ENCODE data around the gene ACTR3. TPM values are rescaled to one million over a fixed set of nuclear protein-coding genes. Genes with fewer than 3 reads are reported as not detected.

Gene ACTR3
- total RNA-seq, 1 donor from 2014 or later: 495 TPM

DNA sequence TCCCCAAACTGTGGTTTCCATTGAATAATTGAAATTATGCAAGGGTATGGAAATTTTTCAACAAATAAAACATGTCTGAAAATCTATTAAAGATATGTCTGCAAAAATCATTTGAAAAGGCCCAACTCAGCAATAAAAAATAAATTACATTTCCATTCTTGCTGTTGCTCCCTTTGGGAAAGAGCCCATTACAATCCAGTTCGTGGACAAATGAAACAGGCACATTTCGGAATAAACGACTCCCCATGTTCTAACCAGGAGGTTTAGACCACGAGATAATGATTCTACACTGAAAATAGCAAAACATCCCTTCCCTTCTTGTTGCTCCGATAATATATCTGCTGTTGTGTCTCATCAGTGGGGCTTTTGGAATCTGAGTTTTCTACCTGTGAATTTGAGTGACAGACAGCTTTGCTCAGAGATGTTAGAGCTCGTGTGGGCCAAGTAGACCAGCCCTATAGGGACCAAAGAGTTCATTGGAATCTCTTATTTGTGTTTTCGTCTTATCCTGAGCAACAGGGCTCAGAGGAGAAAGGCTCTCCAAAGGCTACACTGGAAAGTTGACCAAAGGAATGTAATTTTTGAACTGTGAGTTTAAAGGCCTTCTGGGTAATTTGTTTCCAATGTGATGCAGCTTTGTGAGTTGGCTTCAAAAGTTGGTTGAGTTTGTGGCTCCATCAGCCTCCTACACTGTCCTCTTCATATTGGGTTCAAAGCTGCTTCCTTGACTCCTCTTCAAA is 119.5 kb downstream of the ACTR3 start:
- Mint-ChIP-seq H3K36me3 (ENCODE audit: low read depth, unreplicated experiment) (peaks cover 7% of the 10 kb centered on the region), H3K4me3 (ENCODE audit: unreplicated experiment) (no peak overlapping the region), H3K4me1 (ENCODE audit: low read depth, unreplicated experiment) (no peaks in the 10 kb centered on the region), H3K27me3 (ENCODE audit: low read depth, unreplicated experiment) (no peaks in the 10 kb centered on the region), H3K27ac (ENCODE audit: unreplicated experiment) (no peak overlapping the region), H3K9me3 (ENCODE audit: unreplicated experiment) (peaks cover 1% of the 10 kb centered on the region)
- no peak overlapping the region for H3K4me3 ChIP-seq (ENCODE audit: insufficient read depth, low read depth, low read length)
- DNase-seq (ENCODE audit: low read depth): no peak
- H3K9me3 ChIP-seq (ENCODE audit: insufficient read depth, low read depth, low read length): no peaks in the 10 kb centered on the region
- H4K20me1 ChIP-seq (ENCODE audit: insufficient read depth, low read length): peaks cover 3% of the 10 kb centered on the region
- H3K36me3 ChIP-seq (ENCODE audit: insufficient read depth, low read length): no peaks in the 10 kb centered on the region
- no peak overlapping the region for H3K4me2 ChIP-seq (ENCODE audit: low read length)
- no peak overlapping the region for H3K9ac ChIP-seq (ENCODE audit: low read length)
- no peaks in the 10 kb centered on the region for H3K79me2 ChIP-seq (ENCODE audit: insufficient read depth, low read length)
- no peak overlapping the region for H2AFZ ChIP-seq (ENCODE audit: low read depth, low read length)
- TF ChIP-seq, protein P1, sequence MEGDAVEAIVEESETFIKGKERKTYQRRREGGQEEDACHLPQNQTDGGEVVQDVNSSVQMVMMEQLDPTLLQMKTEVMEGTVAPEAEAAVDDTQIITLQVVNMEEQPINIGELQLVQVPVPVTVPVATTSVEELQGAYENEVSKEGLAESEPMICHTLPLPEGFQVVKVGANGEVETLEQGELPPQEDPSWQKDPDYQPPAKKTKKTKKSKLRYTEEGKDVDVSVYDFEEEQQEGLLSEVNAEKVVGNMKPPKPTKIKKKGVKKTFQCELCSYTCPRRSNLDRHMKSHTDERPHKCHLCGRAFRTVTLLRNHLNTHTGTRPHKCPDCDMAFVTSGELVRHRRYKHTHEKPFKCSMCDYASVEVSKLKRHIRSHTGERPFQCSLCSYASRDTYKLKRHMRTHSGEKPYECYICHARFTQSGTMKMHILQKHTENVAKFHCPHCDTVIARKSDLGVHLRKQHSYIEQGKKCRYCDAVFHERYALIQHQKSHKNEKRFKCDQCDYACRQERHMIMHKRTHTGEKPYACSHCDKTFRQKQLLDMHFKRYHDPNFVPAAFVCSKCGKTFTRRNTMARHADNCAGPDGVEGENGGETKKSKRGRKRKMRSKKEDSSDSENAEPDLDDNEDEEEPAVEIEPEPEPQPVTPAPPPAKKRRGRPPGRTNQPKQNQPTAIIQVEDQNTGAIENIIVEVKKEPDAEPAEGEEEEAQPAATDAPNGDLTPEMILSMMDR (IDR thresholded peaks at IDR 0.05; ENCODE audit: insufficient read depth, low read depth, low read length): no peak
- TF ChIP-seq EZH2 (IDR thresholded peaks at IDR 0.05; ENCODE audit: insufficient read depth, low read length): no peak
- H3K4me1 ChIP-seq (ENCODE audit: insufficient read depth, low read length): no peaks in the 10 kb centered on the region
- H3K27me3 ChIP-seq (ENCODE audit: insufficient read depth, low read length): no peaks in the 10 kb centered on the region
- no peak for FAIRE-seq
- no peak overlapping the region for H3K27ac ChIP-seq (ENCODE audit: low read depth, low read length)

DNA sequence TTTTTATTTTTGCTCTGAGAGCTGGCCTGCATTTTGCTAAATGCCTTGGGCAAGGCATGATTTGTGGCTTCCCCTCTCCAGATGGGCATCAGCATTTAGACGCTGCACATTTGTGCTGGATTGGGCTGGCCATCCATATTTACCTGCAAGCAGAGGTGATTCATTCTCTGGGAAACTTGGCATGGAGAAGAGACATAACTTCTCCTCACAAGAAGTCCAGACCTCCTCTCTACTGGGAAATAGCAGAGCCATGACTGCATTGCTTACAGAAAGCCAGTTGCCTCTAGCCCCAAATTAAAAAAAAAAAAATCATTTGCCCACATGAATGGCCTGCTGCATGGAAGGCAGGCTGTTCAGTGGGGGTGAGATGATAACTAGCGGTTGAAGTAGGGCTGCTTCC is 120.1 kb downstream of the ACTR3 start:
- Mint-ChIP-seq H3K9me3 (ENCODE audit: unreplicated experiment) (no peaks in the 10 kb centered on the region), H3K4me1 (ENCODE audit: low read depth, unreplicated experiment) (no peaks in the 10 kb centered on the region), H3K36me3 (ENCODE audit: low read depth, unreplicated experiment) (peaks cover 2% of the 10 kb centered on the region), H3K4me3 (ENCODE audit: unreplicated experiment) (no peak overlapping the region), H3K27me3 (ENCODE audit: low read depth, unreplicated experiment) (no peaks in the 10 kb centered on the region), H3K27ac (ENCODE audit: unreplicated experiment) (no peak overlapping the region)
- H3K79me2 ChIP-seq (ENCODE audit: insufficient read depth, low read length): no peaks in the 10 kb centered on the region
- FAIRE-seq (no peak), DNase-seq (ENCODE audit: low read depth) (no peak)
- no peak overlapping the region for H3K27ac ChIP-seq (ENCODE audit: low read depth, low read length)
- no peak overlapping the region for H2AFZ ChIP-seq (ENCODE audit: low read depth, low read length)
- H3K9ac ChIP-seq (ENCODE audit: low read length): no peak overlapping the region
- no peak overlapping the region for H3K4me3 ChIP-seq (ENCODE audit: insufficient read depth, low read depth, low read length)
- H3K36me3 ChIP-seq (ENCODE audit: insufficient read depth, low read length): no peaks in the 10 kb centered on the region
- TF ChIP-seq EZH2 (IDR thresholded peaks at IDR 0.05; ENCODE audit: insufficient read depth, low read length): no peak
- TF ChIP-seq, protein P1 (IDR thresholded peaks at IDR 0.05; ENCODE audit: insufficient read depth, low read depth, low read length): no peak
- H3K4me2 ChIP-seq (ENCODE audit: low read length): no peak overlapping the region
- no peaks in the 10 kb centered on the region for H3K27me3 ChIP-seq (ENCODE audit: insufficient read depth, low read length)
- H3K9me3 ChIP-seq (ENCODE audit: insufficient read depth, low read depth, low read length): no peaks in the 10 kb centered on the region
- no peaks in the 10 kb centered on the region for H3K4me1 ChIP-seq (ENCODE audit: insufficient read depth, low read length)
- no peaks in the 10 kb centered on the region for H4K20me1 ChIP-seq (ENCODE audit: insufficient read depth, low read length)

DNA sequence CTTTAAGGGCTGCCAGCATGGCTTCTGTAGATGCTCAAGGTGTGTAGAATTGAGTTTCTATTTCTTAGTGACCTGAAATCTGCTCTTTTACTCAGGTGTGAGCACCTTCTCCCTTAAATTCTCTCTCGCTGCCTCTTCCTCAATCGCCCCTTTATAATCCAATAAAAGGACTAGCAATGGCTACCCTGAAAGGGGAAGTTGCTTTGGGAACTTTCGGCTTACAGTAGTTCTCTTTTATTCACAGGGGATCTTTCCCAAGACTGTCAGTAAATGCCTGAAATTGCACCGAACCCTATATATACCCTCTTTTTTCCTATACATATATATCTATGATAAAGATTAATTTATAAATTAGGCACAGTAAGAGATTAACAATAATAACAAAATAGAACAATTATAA is 121.8 kb downstream of the ACTR3 start:
- no peaks in the 10 kb centered on the region for H3K9me3 ChIP-seq (ENCODE audit: insufficient read depth, low read depth, low read length)
- Mint-ChIP-seq H3K27ac (ENCODE audit: unreplicated experiment) (no peak overlapping the region), H3K4me3 (ENCODE audit: unreplicated experiment) (no peak overlapping the region), H3K36me3 (ENCODE audit: low read depth, unreplicated experiment) (no peaks in the 10 kb centered on the region), H3K4me1 (ENCODE audit: low read depth, unreplicated experiment) (no peaks in the 10 kb centered on the region), H3K9me3 (ENCODE audit: unreplicated experiment) (peaks cover 8% of the 10 kb centered on the region), H3K27me3 (ENCODE audit: low read depth, unreplicated experiment) (no peaks in the 10 kb centered on the region)
- no peak overlapping the region for H3K4me2 ChIP-seq (ENCODE audit: low read length)
- no peak overlapping the region for H2AFZ ChIP-seq (ENCODE audit: low read depth, low read length)
- no peak overlapping the region for H3K4me3 ChIP-seq (ENCODE audit: insufficient read depth, low read depth, low read length)
- no peaks in the 10 kb centered on the region for H3K79me2 ChIP-seq (ENCODE audit: insufficient read depth, low read length)
- no peak overlapping the region for H3K27ac ChIP-seq (ENCODE audit: low read depth, low read length)
- no peaks in the 10 kb centered on the region for H3K4me1 ChIP-seq (ENCODE audit: insufficient read depth, low read length)
- H3K36me3 ChIP-seq (ENCODE audit: insufficient read depth, low read length): no peaks in the 10 kb centered on the region
- H4K20me1 ChIP-seq (ENCODE audit: insufficient read depth, low read length): no peaks in the 10 kb centered on the region
- H3K27me3 ChIP-seq (ENCODE audit: insufficient read depth, low read length): no peaks in the 10 kb centered on the region
- FAIRE-seq (no peak), DNase-seq (ENCODE audit: low read depth) (no peak)
- no peak for TF ChIP-seq EZH2 (IDR thresholded peaks at IDR 0.05; ENCODE audit: insufficient read depth, low read length)
- TF ChIP-seq, protein P1 (IDR thresholded peaks at IDR 0.05; ENCODE audit: insufficient read depth, low read depth, low read length): no peak
- H3K9ac ChIP-seq (ENCODE audit: low read length): no peak overlapping the region
